Spleen (tissue), 11 donors: ENCODE data around the gene IGFBP7. TPM values are rescaled to one million over a fixed set of nuclear protein-coding genes. Genes with fewer than 3 reads are reported as not detected.

Experiments
- DNase-seq: peaks from one replicate; pipeline ENCODE4 v3.0.0-alpha.2; 2020
- H3K27ac ChIP-seq, 8 donors: fragments of 200-600 bp; sonication (generic) in 7 of 8; 1 replicate in 4 of 8; 2 replicates in 4 of 8; pipeline versions ENCODE4 v1.5.0 to v1.8.0; 2016 to 2021; ENCODE audit warnings: inconsistent platforms in 4 of 8, mild to moderate bottlenecking in 4 of 8, moderate library complexity in 1 of 8
- H3K27me3 ChIP-seq, 7 donors: fragments of 200-600 bp; sonication (generic) in 6 of 7; replicated peaks in 1 of 7; 1 replicate in 4 of 7; 2 replicates in 3 of 7; pipeline versions ENCODE4 v1.5.0 to v1.8.0; 2016 to 2021; ENCODE audit warnings: inconsistent platforms in 3 of 7, mild to moderate bottlenecking in 1 of 7
- H3K36me3 ChIP-seq, 6 donors: fragments of 200-600 bp; sonication (generic) in 5 of 6; 1 replicate in 4 of 6; 2 replicates in 2 of 6; pipeline versions ENCODE4 v1.5.0 to v1.8.0; 2016 to 2021; ENCODE audit warnings: inconsistent platforms in 2 of 6
- H3K4me1 ChIP-seq, 6 donors: fragments of 200-600 bp; sonication (generic) in 5 of 6; 1 replicate in 3 of 6; 2 replicates in 3 of 6; pipeline versions ENCODE4 v1.5.0 to v1.8.0; 2016 to 2021; ENCODE audit warnings: inconsistent platforms in 3 of 6
- H3K4me3 ChIP-seq, 8 donors: fragments of 200-600 bp; sonication (generic) in 7 of 8; 1 replicate in 4 of 8; 2 replicates in 4 of 8; pipeline versions ENCODE4 v1.5.0 to v1.8.0; 2016 to 2021; ENCODE audit warnings: inconsistent platforms in 4 of 8, mild to moderate bottlenecking in 4 of 8, moderate library complexity in 2 of 8
- H3K9me3 ChIP-seq, 8 donors: fragments of 200-600 bp; sonication (generic) in 7 of 8; 1 replicate in 4 of 8; 2 replicates in 4 of 8; pipeline versions ENCODE4 v1.5.0 to v1.8.0; 2016 to 2021; ENCODE audit warnings: inconsistent platforms in 4 of 8
- POLR2A ChIP-seq, 3 donors: fragments of 450-650 bp; IDR thresholded peaks; one replicate each; pipeline ENCODE4 v1.5.1; 2017; ENCODE audit warnings: antibody characterized with exemption in 3 of 3, mild to moderate bottlenecking in 1 of 3
- POLR2AphosphoS5 ChIP-seq, 3 donors: sonication (generic); formaldehyde crosslinking; IDR thresholded peaks; one replicate each; pipeline ENCODE4 v1.5.1; 2017; ENCODE audit warnings: antibody characterized with exemption in 3 of 3
- WGBS, 5 donors: extraction: QIAGEN DNeasy Blood & Tissue Kit in 3 of 5; methylation state at CpG; one replicate each; pipeline versions ENCODE4 v1.1.5 to v1.1.7; 2013 to 2018; 5-methylcytosine and 5-hydroxymethylcytosine counted together
- intact Hi-C: fragments of 100-400 bp; cut with DNase I; formaldehyde crosslinking; loops from one replicate; pipeline ENCODE4 v1.15.0; 2023; ENCODE audit warnings: low total_unique reads
- polyA plus RNA-seq, 3 donors: library from polyadenylated mRNA; stranded (reverse); fragments of 200-250 nt; gene quantifications; one replicate each; pipeline ENCODE4 v1.2.1, GENCODE V29; 2013
- total RNA-seq, 7 donors: library from RNA; depleted of rRNA in 3 of 7; stranded (reverse); fragments of >200 nt in 3 of 7; fragmentation: NEBNext Ultra II Directional in 4 of 7; extraction: Animal tissue kit (Norgen Biotek cat#: 25700) in 4 of 7; gene quantifications; one replicate each; pipeline versions ENCODE4 v1.1.0 to v1.2.1, GENCODE V29; 2016 to 2021
- TF ChIP-seq, protein P1 (sequence below), 11 experiments: fragments of 200-600 bp in 7 of 11; fragments of 450-650 bp in 4 of 11; sonication (generic) in 4 of 11; IDR thresholded peaks in 8 of 11; conservative IDR thresholded peaks in 3 of 11; 1 replicate in 7 of 11; 2 replicates in 4 of 11; pipeline versions ENCODE4 v1.4.0 to v1.8.0; 2016 to 2021; ENCODE audit warnings: antibody characterized with exemption in 11 of 11, inconsistent platforms in 4 of 11, mild to moderate bottlenecking in 1 of 11
- donor health status: healthy with polysubstance abuse.
- donor health status: DM: no; HTN: no; CAD: no; lungs with moderate emphysema.
- donor health status: DM: no; HTN: no; CAD: no.
- donor health status: Bipolar disorder and iron deficiency.
- donor health status: healthy.
- donor health status: DM: no; HTN: no; CAD: no.
- donor health status: DM: yes; HTN: yes; CAD: no.

IGFBP7 gene
- total and polyA plus RNA-seq, 10 donors = 127 to 947 (median 578) TPM

GRCh38 chr4:57113870-57114269 lies 3.7 kb upstream of the IGFBP7 start:
- no peak for TF ChIP-seq POLR2AphosphoS5 (IDR thresholded peaks at IDR 0.05)
- TF ChIP-seq POLR2A (IDR thresholded peaks at IDR 0.05) = no peak
- TF ChIP-seq, protein P1, sequence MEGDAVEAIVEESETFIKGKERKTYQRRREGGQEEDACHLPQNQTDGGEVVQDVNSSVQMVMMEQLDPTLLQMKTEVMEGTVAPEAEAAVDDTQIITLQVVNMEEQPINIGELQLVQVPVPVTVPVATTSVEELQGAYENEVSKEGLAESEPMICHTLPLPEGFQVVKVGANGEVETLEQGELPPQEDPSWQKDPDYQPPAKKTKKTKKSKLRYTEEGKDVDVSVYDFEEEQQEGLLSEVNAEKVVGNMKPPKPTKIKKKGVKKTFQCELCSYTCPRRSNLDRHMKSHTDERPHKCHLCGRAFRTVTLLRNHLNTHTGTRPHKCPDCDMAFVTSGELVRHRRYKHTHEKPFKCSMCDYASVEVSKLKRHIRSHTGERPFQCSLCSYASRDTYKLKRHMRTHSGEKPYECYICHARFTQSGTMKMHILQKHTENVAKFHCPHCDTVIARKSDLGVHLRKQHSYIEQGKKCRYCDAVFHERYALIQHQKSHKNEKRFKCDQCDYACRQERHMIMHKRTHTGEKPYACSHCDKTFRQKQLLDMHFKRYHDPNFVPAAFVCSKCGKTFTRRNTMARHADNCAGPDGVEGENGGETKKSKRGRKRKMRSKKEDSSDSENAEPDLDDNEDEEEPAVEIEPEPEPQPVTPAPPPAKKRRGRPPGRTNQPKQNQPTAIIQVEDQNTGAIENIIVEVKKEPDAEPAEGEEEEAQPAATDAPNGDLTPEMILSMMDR (IDR thresholded peaks at IDR 0.05 in 8 of 11, conservative IDR thresholded peaks at IDR 0.05 in 3 of 11) = no peak
- no peak overlapping the region for H3K4me3 ChIP-seq
- DNase-seq = no peak
- no peaks in the 10 kb centered on the region for H3K36me3 ChIP-seq
- 77 to 91% (median 82%) methylated on average over 6 of the region's 6 CpGs for WGBS, 5 donors
- H3K27me3 ChIP-seq = peaks cover 0 to 34% (median 14%) of the 10 kb centered on the region in 7 donors
- intact Hi-C loops = no loop called here
- H3K27ac ChIP-seq = no peak overlapping the region
- peaks cover 5 to 52% (median 30%) of the 10 kb centered on the region in 6 donors for H3K4me1 ChIP-seq
- no peaks in the 10 kb centered on the region for H3K9me3 ChIP-seq

DNA sequence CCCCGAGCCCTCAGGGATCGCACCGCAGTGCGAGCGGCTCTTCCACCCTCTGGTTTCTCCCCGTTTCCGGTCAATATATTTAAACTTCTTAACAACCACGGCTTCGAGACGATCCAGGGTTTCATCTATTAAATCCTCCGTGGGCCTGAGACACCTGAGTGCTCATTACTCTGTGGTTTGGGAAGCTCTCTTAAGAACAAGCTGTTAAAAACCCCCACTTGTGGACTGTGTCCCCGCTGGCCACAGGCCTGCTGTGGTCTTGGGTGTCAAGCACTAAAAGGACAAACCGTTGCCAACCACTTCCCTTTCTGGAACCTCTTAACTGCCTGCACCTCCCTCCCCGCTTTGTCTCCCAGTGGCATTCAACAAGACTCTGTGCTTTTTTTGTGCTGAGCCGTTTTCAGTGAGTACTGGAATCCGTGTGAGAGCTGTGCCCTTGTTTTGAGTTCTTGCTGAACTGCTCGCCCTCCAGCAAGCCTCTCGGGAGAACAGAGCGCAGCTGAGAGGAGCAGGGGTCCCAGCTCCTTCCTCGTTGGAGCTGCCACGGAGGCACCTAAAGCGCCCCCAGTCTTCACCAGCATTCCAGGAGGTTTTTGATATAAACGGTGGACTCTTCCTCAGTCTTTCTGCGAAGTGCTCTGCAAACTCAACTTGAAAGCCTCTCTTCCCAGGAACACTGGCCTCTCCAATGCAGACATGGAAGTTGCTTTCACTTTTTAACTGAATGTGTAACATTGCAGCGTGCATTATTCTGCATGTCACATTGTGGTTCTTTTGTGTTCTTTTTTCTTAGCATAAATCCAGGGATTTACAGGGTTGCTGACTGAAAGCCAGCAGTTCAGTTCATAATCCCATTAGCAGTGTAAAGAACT lies 691 bp upstream of the IGFBP7 start:
- TF ChIP-seq POLR2A (IDR thresholded peaks at IDR 0.05) = no peak
- TF ChIP-seq, protein P1 (IDR thresholded peaks at IDR 0.05 in 8 of 11, conservative IDR thresholded peaks at IDR 0.05 in 3 of 11) = no peak
- peak in 2 of 3 donors; percentile 37 to 65 for TF ChIP-seq POLR2AphosphoS5 (IDR thresholded peaks at IDR 0.05)
- 1 to 3% (median 2%) methylated on average over 24 to 25 of the region's 25 CpGs for WGBS, 5 donors
- Histone ChIP-seq H3K4me3 (peak overlapping the region; percentile 52 to 85 (median 62)), H3K4me1 (peaks cover 5 to 59% (median 27%) of the 10 kb centered on the region in 6 donors), H3K27me3 (peaks cover 0 to 53% (median 14%) of the 10 kb centered on the region in 7 donors), H3K36me3 (no peaks in the 10 kb centered on the region), H3K9me3 (no peaks in the 10 kb centered on the region), H3K27ac (peak overlapping the region; percentile 82 to 94 (median 92))
- peak; percentile 79 for DNase-seq
- intact Hi-C loops = no loop called here

DNA sequence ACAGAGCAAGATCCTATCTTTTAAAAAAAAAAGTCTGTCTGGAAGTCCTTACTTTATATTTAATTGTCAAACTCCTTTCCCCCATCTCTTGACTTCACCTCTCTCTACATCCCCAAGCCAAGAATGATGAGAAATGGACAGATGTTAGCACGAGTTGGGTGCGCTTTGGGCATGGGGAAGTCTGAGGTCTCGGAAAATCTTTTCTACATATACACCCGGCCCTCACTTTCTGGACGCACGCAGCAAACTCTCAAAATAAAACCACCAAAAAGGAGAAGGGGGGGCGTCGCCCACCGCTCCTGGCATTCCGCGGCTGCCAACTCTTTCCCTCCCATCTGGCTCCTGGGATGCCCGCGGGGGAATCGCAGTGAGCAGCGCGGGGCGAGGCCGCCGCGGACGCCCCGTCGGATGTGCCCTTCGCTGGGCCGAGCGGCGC lies 756 bp downstream of the IGFBP7 start:
- 2 to 4% (median 2%) methylated on average over 21 to 27 of the region's 27 CpGs for WGBS, 5 donors
- Histone ChIP-seq H3K27ac (peak overlapping the region; percentile 82 to 94 (median 92)), H3K36me3 (no peaks in the 10 kb centered on the region), H3K27me3 (peaks cover 0 to 53% (median 14%) of the 10 kb centered on the region in 7 donors), H3K4me1 (peaks cover 5 to 71% (median 32%) of the 10 kb centered on the region in 6 donors), H3K9me3 (no peaks in the 10 kb centered on the region), H3K4me3 (peak overlapping the region; percentile 52 to 85 (median 62))
- no peak for DNase-seq
- TF ChIP-seq POLR2A (IDR thresholded peaks at IDR 0.05) (no peak), POLR2AphosphoS5 (IDR thresholded peaks at IDR 0.05) (no peak)
- TF ChIP-seq, protein P1 (IDR thresholded peaks at IDR 0.05 in 8 of 11, conservative IDR thresholded peaks at IDR 0.05 in 3 of 11) = no peak
- intact Hi-C loops = no loop called here

DNA sequence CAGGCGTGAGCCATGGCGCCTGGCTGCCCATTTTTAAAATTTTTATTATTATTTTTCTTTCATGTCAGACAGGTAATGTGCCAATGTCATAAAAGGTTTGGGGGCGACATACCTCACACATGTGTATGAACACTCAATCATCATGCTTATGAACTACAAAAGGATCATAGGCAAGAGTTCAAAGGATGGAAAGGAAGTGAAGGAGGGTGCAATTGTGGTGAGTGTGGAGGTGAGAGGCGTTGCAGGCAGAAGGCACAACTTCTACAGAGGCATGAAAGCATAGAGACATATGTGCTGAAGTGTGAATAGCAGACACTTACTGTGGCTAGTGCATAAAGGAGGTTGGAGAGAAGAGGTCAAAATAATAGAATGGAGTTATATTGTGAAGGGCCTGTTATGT lies 4.0 kb downstream of the IGFBP7 start:
- peak overlapping the region in 6 of 8 donors; percentile 41 to 94 (median 92) for H3K27ac ChIP-seq
- 75 to 82% (median 78%) methylated on average over 4 of the region's 4 CpGs for WGBS, 5 donors
- DNase-seq = no peak
- TF ChIP-seq POLR2A (IDR thresholded peaks at IDR 0.05) (no peak), POLR2AphosphoS5 (IDR thresholded peaks at IDR 0.05) (no peak)
- peak overlapping the region in 3 of 8 donors; percentile 36 to 74 (median 73) for H3K4me3 ChIP-seq
- H3K9me3 ChIP-seq = no peaks in the 10 kb centered on the region
- peaks cover 0 to 2% (median 0%) of the 10 kb centered on the region in 6 donors for H3K36me3 ChIP-seq
- H3K4me1 ChIP-seq = peaks cover 0 to 81% (median 26%) of the 10 kb centered on the region in 6 donors
- peaks cover 0 to 42% (median 14%) of the 10 kb centered on the region in 7 donors for H3K27me3 ChIP-seq
- intact Hi-C loops = no loop called here
